Mesendoderm (in vitro differentiated cells): ENCODE data around the gene KTN1.

Experiments used
- DNase-seq: peaks from one replicate; pipeline ENCODE4 v3.0.0; 2013
- H2AK5ac ChIP-seq: 2 replicates; pipeline ENCODE4 v1.6.1; 2013; ENCODE audit warnings: low read length, inconsistent platforms
- H2BK120ac ChIP-seq: 2 replicates; pipeline ENCODE4 v1.6.1; 2013; ENCODE audit warnings: low read depth, mild to moderate bottlenecking, low read length, moderate library complexity, mixed read lengths
- H2BK15ac ChIP-seq: replicated peaks from 2 replicates; pipeline ENCODE4 v1.6.1; 2013; ENCODE audit warnings: low read depth, mild to moderate bottlenecking, moderate library complexity
- H2BK5ac ChIP-seq: 2 replicates; pipeline ENCODE4 v1.6.1; 2013; ENCODE audit warnings: low read length, inconsistent platforms
- H3K18ac ChIP-seq: 2 replicates; pipeline ENCODE4 v1.6.1; 2013; ENCODE audit warnings: mild to moderate bottlenecking, low read length, mixed read lengths
- H3K23ac ChIP-seq: one replicate; pipeline ENCODE4 v1.6.1; 2013; ENCODE audit warnings: low read length
- H3K27ac ChIP-seq: 2 replicates; pipeline ENCODE4 v1.5.1; 2013; ENCODE audit warnings: low read depth, mild to moderate bottlenecking, inconsistent platforms, low read length, moderate library complexity
- H3K27me3 ChIP-seq: 2 replicates; pipeline ENCODE4 v1.6.1; 2013; ENCODE audit warnings: low read length, control low read depth, mild to moderate bottlenecking, inconsistent platforms; ENCODE audit not compliant: insufficient read depth, poor library complexity
- H3K36me3 ChIP-seq: 2 replicates; pipeline ENCODE4 v1.6.1; 2013; ENCODE audit warnings: low read length, inconsistent platforms; ENCODE audit not compliant: control insufficient read depth, insufficient read depth
- H3K4ac ChIP-seq: one replicate; pipeline ENCODE4 v1.6.1; 2013; ENCODE audit warnings: low read depth, mild to moderate bottlenecking, low read length, moderate library complexity
- H3K4me1 ChIP-seq: 2 replicates; pipeline ENCODE4 v1.6.1; 2013; ENCODE audit warnings: low read depth, low read length, inconsistent platforms; ENCODE audit not compliant: control insufficient read depth
- H3K4me2 ChIP-seq: 2 replicates; pipeline ENCODE4 v1.6.1; 2013; ENCODE audit warnings: low read length
- H3K4me3 ChIP-seq: 2 replicates; pipeline ENCODE4 v1.5.1; 2013; ENCODE audit warnings: mild to moderate bottlenecking, low read length
- H3K56ac ChIP-seq: one replicate; pipeline ENCODE4 v1.6.1; 2013; ENCODE audit warnings: low read length
- H3K79me1 ChIP-seq: 2 replicates; pipeline ENCODE4 v1.6.1; 2013; ENCODE audit warnings: low read length, inconsistent platforms
- H3K79me2 ChIP-seq: 2 replicates; pipeline ENCODE4 v1.6.1; 2013; ENCODE audit warnings: mild to moderate bottlenecking, low read length; ENCODE audit not compliant: control insufficient read depth, insufficient read depth
- H3K9ac ChIP-seq: 2 replicates; pipeline ENCODE4 v1.6.1; 2013; ENCODE audit warnings: low read length, inconsistent platforms
- H4K5ac ChIP-seq: one replicate; pipeline ENCODE4 v1.6.1; 2013; ENCODE audit warnings: low read length
- H4K8ac ChIP-seq: one replicate; pipeline ENCODE4 v1.6.1; 2013; ENCODE audit warnings: low read depth, mild to moderate bottlenecking, control low read depth, low read length, moderate library complexity
- WGBS: extraction: QIAGEN DNeasy Blood & Tissue Kit; methylation state at CpG from one replicate; pipeline ENCODE4 v1.1.7; 2013; ENCODE audit warnings: low lambda C conversion rate, missing lambda C conversion rate; ENCODE audit not compliant: insufficient coverage; ENCODE audit errors: extremely low coverage; 5-methylcytosine and 5-hydroxymethylcytosine counted together

Gene KTN1

DNA sequence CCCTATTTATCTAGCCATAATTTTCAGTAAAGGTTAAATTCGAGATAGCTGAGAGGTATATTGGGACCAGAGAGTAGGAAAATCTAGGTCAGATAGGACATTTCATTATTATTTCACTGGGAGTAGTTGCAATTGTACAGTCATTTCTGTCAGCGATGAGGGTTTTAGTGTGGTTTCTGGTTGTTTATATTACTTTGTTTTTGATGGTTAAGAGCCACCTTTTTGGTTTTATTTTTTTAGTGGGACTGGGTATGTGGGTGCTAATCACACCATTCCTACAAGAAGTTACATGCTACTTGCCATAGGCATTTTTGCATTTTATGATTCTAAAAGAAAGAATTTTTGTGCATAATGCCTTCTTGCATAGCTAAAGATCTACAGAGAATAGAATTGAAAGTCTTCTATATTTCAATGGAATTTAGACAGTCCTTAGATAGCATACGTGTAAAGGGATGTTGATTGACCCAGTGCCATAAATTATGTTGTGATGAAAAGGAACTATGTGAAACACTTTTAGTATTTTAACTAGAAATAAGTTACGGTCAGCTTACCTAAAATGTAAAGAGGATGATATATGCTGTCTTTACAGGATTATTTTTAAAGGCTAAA lies 85.2 kb downstream of the KTN1 start:
- no peak overlapping the region for H3K4me2 ChIP-seq
- H2AK5ac ChIP-seq: no peak overlapping the region
- no peak overlapping the region for H4K8ac ChIP-seq
- no peak overlapping the region for H3K27ac ChIP-seq
- no CpG with 5 or more reads among the region's 4 CpGs for WGBS
- no peaks in the 10 kb centered on the region for H3K36me3 ChIP-seq
- no peak overlapping the region for H3K18ac ChIP-seq
- H3K79me2 ChIP-seq: no peaks in the 10 kb centered on the region
- no peaks in the 10 kb centered on the region for H3K4me1 ChIP-seq
- no peak overlapping the region for H4K5ac ChIP-seq
- no peak for DNase-seq
- H3K9ac ChIP-seq: no peak overlapping the region
- H3K4ac ChIP-seq: no peak overlapping the region
- no peak overlapping the region for H3K56ac ChIP-seq
- no peak overlapping the region for H2BK120ac ChIP-seq
- H2BK5ac ChIP-seq: no peak overlapping the region
- H3K23ac ChIP-seq: no peak overlapping the region
- no peak overlapping the region for H3K4me3 ChIP-seq
- no peak overlapping the region for H2BK15ac ChIP-seq
- H3K27me3 ChIP-seq: no peaks in the 10 kb centered on the region
- peaks cover 2% of the 10 kb centered on the region for H3K79me1 ChIP-seq

DNA sequence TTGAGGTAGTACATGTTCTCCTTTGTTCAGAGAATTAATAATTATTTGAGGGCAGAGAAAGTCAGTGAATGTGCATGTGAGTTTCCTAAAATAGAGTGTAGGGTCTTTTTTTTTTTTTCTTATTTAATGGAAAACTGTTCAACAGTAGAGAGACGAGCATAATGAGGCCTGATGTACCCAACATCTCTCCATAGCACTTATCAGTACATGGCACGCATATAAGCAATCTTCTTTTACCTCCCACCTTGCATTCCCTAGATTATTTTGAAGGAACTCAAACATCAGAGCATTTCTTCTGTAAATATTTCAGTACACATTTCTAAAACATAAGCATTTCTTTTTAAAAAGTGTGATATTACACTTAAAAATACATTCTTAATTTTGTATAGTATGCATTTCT lies 87.8 kb downstream of the KTN1 start:
- Histone ChIP-seq H3K4me3 (no peak overlapping the region), H3K23ac (no peak overlapping the region), H3K4me2 (no peak overlapping the region), H2BK5ac (no peak overlapping the region), H3K79me2 (no peaks in the 10 kb centered on the region), H4K8ac (no peak overlapping the region), H2BK120ac (no peak overlapping the region), H2AK5ac (no peak overlapping the region), H3K4me1 (no peaks in the 10 kb centered on the region), H2BK15ac (no peak overlapping the region), H3K36me3 (no peaks in the 10 kb centered on the region), H3K9ac (no peak overlapping the region), H4K5ac (no peak overlapping the region), H3K79me1 (no peaks in the 10 kb centered on the region), H3K27ac (no peak overlapping the region), H3K27me3 (no peaks in the 10 kb centered on the region), H3K4ac (no peak overlapping the region), H3K18ac (no peak overlapping the region), H3K56ac (no peak overlapping the region)
- WGBS: no CpG with 5 or more reads among the region's 2 CpGs
- DNase-seq: no peak

DNA sequence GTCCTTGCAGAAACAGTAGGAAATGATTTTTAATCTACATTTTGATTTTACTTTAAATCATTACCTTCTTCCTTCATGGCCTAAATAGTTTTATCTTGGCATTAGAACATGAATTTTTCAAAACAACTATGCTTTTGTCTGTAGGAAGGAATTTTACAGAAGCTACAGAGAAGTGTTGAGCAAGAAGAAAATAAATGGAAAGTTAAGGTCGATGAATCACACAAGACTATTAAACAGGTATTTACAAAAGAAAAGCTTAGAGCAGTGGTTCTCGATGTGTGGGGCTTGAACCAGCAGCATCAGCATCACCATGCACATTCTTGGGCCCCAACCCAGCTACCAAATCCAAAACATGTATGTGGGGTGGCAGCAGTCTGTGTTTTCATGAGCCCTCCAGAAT lies 91.6 kb downstream of the KTN1 start:
- H3K56ac ChIP-seq: no peak overlapping the region
- no peak overlapping the region for H2BK5ac ChIP-seq
- H3K4me1 ChIP-seq: no peaks in the 10 kb centered on the region
- H2BK120ac ChIP-seq: no peak overlapping the region
- no peak overlapping the region for H3K4ac ChIP-seq
- no peak overlapping the region for H2AK5ac ChIP-seq
- no peak overlapping the region for H3K4me3 ChIP-seq
- no CpG with 5 or more reads among the region's 2 CpGs for WGBS
- no peaks in the 10 kb centered on the region for H3K79me2 ChIP-seq
- H3K9ac ChIP-seq: no peak overlapping the region
- H3K23ac ChIP-seq: no peak overlapping the region
- no peak overlapping the region for H4K5ac ChIP-seq
- H3K18ac ChIP-seq: no peak overlapping the region
- no peak for DNase-seq
- H3K27ac ChIP-seq: no peak overlapping the region
- no peak overlapping the region for H3K4me2 ChIP-seq
- no peak overlapping the region for H4K8ac ChIP-seq
- H3K79me1 ChIP-seq: no peaks in the 10 kb centered on the region
- H2BK15ac ChIP-seq: no peak overlapping the region
- no peaks in the 10 kb centered on the region for H3K36me3 ChIP-seq
- no peaks in the 10 kb centered on the region for H3K27me3 ChIP-seq

DNA sequence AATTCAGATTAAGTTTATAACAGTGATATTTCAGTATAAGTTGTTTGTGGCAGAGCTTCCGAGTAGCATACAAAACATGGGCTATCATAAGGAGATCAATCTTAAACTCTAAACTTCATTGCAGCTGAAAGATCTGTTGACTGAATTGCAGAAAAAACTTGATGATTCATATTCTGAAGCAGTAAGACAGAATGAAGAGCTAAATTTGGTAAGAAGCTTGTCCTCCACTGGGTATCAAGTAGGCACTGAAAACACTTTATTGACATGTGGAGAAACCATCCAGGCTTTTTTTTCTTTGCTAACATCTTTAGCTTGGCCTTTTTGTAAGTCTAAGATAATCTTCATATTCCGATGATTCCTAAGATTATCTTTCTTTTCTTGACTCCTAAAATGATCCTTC lies 93.0 kb downstream of the KTN1 start:
- no peak overlapping the region for H2AK5ac ChIP-seq
- H3K27ac ChIP-seq: no peak overlapping the region
- H2BK5ac ChIP-seq: no peak overlapping the region
- no peak overlapping the region for H3K56ac ChIP-seq
- H3K79me1 ChIP-seq: no peaks in the 10 kb centered on the region
- H3K4me3 ChIP-seq: no peak overlapping the region
- no peak overlapping the region for H3K23ac ChIP-seq
- H3K4me1 ChIP-seq: no peaks in the 10 kb centered on the region
- no peak overlapping the region for H3K9ac ChIP-seq
- H2BK15ac ChIP-seq: no peak overlapping the region
- no peak overlapping the region for H2BK120ac ChIP-seq
- no peak overlapping the region for H3K4ac ChIP-seq
- WGBS: no CpG with 5 or more reads among the region's 2 CpGs
- no peak overlapping the region for H3K18ac ChIP-seq
- H3K36me3 ChIP-seq: no peaks in the 10 kb centered on the region
- DNase-seq: no peak
- no peaks in the 10 kb centered on the region for H3K79me2 ChIP-seq
- no peak overlapping the region for H3K4me2 ChIP-seq
- H3K27me3 ChIP-seq: no peaks in the 10 kb centered on the region
- no peak overlapping the region for H4K8ac ChIP-seq
- H4K5ac ChIP-seq: no peak overlapping the region

DNA sequence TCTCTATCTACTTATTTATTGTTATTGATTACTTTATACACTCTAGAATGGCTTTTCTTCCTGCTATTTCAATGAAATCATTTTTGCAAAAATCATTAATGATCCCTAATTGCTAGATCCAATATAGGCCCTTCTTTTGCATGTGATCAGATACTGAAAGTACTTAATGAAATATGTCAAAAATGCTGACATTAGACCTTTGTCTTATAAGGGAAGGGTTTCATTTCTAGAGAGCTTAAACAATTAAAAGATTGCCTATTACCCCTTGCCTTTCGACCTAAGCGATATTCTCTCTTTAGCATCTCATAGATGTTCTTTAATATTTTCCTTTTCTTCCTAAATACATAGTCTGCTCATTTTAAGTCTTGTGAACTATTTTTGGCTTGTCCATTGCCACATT lies 101.1 kb downstream of the KTN1 start:
- H3K36me3 ChIP-seq: no peaks in the 10 kb centered on the region
- H2BK15ac ChIP-seq: no peak overlapping the region
- H2BK120ac ChIP-seq: no peak overlapping the region
- H3K18ac ChIP-seq: no peak overlapping the region
- no CpG with 5 or more reads among the region's 2 CpGs for WGBS
- no peak overlapping the region for H3K4ac ChIP-seq
- no peak overlapping the region for H3K4me3 ChIP-seq
- no peaks in the 10 kb centered on the region for H3K79me1 ChIP-seq
- no peak overlapping the region for H2AK5ac ChIP-seq
- H4K5ac ChIP-seq: no peak overlapping the region
- DNase-seq: no peak
- H3K4me1 ChIP-seq: no peaks in the 10 kb centered on the region
- H4K8ac ChIP-seq: no peak overlapping the region
- H3K23ac ChIP-seq: no peak overlapping the region
- H3K27ac ChIP-seq: no peak overlapping the region
- no peak overlapping the region for H2BK5ac ChIP-seq
- no peaks in the 10 kb centered on the region for H3K27me3 ChIP-seq
- no peak overlapping the region for H3K9ac ChIP-seq
- no peak overlapping the region for H3K56ac ChIP-seq
- no peak overlapping the region for H3K4me2 ChIP-seq
- H3K79me2 ChIP-seq: no peaks in the 10 kb centered on the region

DNA sequence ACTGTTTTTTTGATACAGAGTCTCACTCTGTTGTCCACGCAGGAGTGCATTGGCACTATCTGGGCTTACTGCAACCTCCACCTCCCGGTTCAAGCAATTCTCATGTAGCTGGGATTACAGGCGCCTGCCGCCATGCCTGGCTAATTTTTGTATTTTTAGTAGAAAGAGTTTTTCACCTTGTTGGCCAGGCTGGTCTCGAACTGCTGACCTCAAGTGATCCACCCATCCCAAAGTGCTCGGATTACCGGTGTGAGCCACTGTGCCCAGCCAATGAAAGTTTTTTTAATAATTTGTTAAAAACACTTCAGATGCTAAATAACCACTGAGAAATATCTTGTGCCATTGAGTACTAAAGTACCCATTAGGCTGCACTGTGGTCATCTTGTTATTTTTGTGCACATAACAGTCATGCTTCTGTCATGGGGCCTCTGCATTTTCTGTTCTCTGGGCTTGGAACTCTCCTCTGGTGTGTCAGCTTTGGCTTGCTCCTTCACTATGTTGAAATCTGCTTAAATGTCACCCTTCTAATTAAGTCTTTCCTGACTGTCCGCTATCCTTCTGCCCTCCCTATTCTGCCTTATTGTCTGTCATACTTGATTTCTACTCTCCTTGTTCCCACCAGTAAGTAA lies 105.1 kb downstream of the KTN1 start:
- Histone ChIP-seq H3K4me3 (no peak overlapping the region), H3K4me1 (no peaks in the 10 kb centered on the region), H3K9ac (no peak overlapping the region), H3K56ac (no peak overlapping the region), H2BK5ac (no peak overlapping the region), H3K4me2 (no peak overlapping the region), H3K27me3 (no peaks in the 10 kb centered on the region), H2BK120ac (no peak overlapping the region), H4K5ac (no peak overlapping the region), H3K27ac (no peak overlapping the region), H4K8ac (no peak overlapping the region), H3K4ac (no peak overlapping the region), H3K79me2 (no peaks in the 10 kb centered on the region), H2AK5ac (no peak overlapping the region), H3K23ac (no peak overlapping the region), H3K36me3 (peaks cover 2% of the 10 kb centered on the region), H2BK15ac (no peak overlapping the region), H3K79me1 (no peaks in the 10 kb centered on the region), H3K18ac (no peak overlapping the region)
- DNase-seq: no peak
- no CpG with 5 or more reads among the region's 8 CpGs for WGBS
